ENCODE measurements around the gene LPIN1.

- TF ChIP-seq CTCF (IDR thresholded peaks at IDR 0.05; ENCODE audit: low read depth, low read length, missing input control) (no peak), ZBTB33 (IDR thresholded peaks at IDR 0.05) (no peak), REST (IDR thresholded peaks at IDR 0.05) (peak; percentile 45), RAD21 (IDR thresholded peaks at IDR 0.05) (peak; percentile 58 to 59), RXRA (IDR thresholded peaks at IDR 0.05) (peak; percentile 35 to 61), FOXA1 (IDR thresholded peaks at IDR 0.05) (no peak), ATF3 (IDR thresholded peaks at IDR 0.05) (peak; percentile 81), MAX (IDR thresholded peaks at IDR 0.05) (peak; percentile 81), GABPA (IDR thresholded peaks at IDR 0.05 in 1 of 2, conservative IDR thresholded peaks at IDR 0.05 in 1 of 2) (no peak), TAF1 (conservative IDR thresholded peaks at IDR 0.05) (no peak), JUND (IDR thresholded peaks at IDR 0.05) (peak; percentile 96 to 97)
Measured at GRCh38 chr2:11743846-11744553, 2.4 kb upstream of the LPIN1 start.

Measured in liver (tissue), 3 donors.